Mononuclear cell (primary cell): ENCODE data around the gene SH2B3. TPM values are rescaled to one million over a fixed set of nuclear protein-coding genes. Genes with fewer than 3 reads are reported as not detected.
"Not testable (repeated sequence)": the region's sequence is repeated elsewhere in the genome, so short reads cannot be mapped to it uniquely, and the experiment has no call there.

Experiments used
- H3K27me3 ChIP-seq: 2 replicates; pipeline ENCODE4 v1.6.0; 2011; ENCODE audit warnings: low read length, control low read depth; ENCODE audit not compliant: insufficient read depth
- H3K4me1 ChIP-seq: 2 replicates; pipeline ENCODE4 v1.5.1; 2011; ENCODE audit warnings: mild to moderate bottlenecking, low read length, control low read depth; ENCODE audit not compliant: insufficient read depth
- H3K4me3 ChIP-seq: 2 replicates; pipeline ENCODE4 v1.5.1; 2011; ENCODE audit warnings: mild to moderate bottlenecking, low read length, moderate library complexity
- H3K9me3 ChIP-seq: 2 replicates; pipeline ENCODE4 v1.5.1; 2011; ENCODE audit warnings: low read depth, mild to moderate bottlenecking, control low read depth, low read length
- total RNA-seq: library from RNA; depleted of rRNA; stranded (reverse); fragments of >200 nt; gene quantifications from one replicate; pipeline ENCODE4 v1.2.3, GENCODE V29; 2012

SH2B3 gene
- total RNA-seq, 1 donor, result 137 TPM

GRCh38 chr12:111462210-111462769 lies 56.6 kb downstream of the SH2B3 start:
- Histone ChIP-seq H3K9me3 (no peaks in the 10 kb centered on the region), H3K4me1 (peaks cover 13% of the 10 kb centered on the region), H3K4me3 (no peak overlapping the region), H3K27me3 (no peaks in the 10 kb centered on the region)

GRCh38 chr12:111467092-111467856 lies 61.6 kb downstream of the SH2B3 start:
- Histone ChIP-seq H3K4me1 (peaks cover 8% of the 10 kb centered on the region), H3K27me3 (no peaks in the 10 kb centered on the region), H3K4me3 (no peak overlapping the region), H3K9me3 (no peaks in the 10 kb centered on the region)

- H3K9me3 ChIP-seq, result no peaks in the 10 kb centered on the region
- H3K4me1 ChIP-seq, result peaks cover 8% of the 10 kb centered on the region
- no peaks in the 10 kb centered on the region for H3K27me3 ChIP-seq
- no peak overlapping the region for H3K4me3 ChIP-seq
Measured at GRCh38 chr12:111467857-111468241, 62.1 kb downstream of the SH2B3 start.

- H3K27me3 ChIP-seq, result no peaks in the 10 kb centered on the region
- H3K9me3 ChIP-seq, result no peaks in the 10 kb centered on the region
- no peaks in the 10 kb centered on the region for H3K4me1 ChIP-seq
- no peak overlapping the region for H3K4me3 ChIP-seq
Measured at GRCh38 chr12:111469401-111469800, 63.7 kb downstream of the SH2B3 start.

GRCh38 chr12:111471236-111471635 lies 65.5 kb downstream of the SH2B3 start:
- Histone ChIP-seq H3K4me1 (no peaks in the 10 kb centered on the region), H3K9me3 (no peaks in the 10 kb centered on the region), H3K27me3 (no peaks in the 10 kb centered on the region), H3K4me3 (no peak overlapping the region)

- Histone ChIP-seq H3K4me3 (no peak overlapping the region), H3K4me1 (no peaks in the 10 kb centered on the region), H3K9me3 (no peaks in the 10 kb centered on the region), H3K27me3 (no peaks in the 10 kb centered on the region)
Measured at GRCh38 chr12:111482462-111482861, 76.7 kb downstream of the SH2B3 start.

GRCh38 chr12:111488271-111488670 lies 82.5 kb downstream of the SH2B3 start:
- H3K9me3 ChIP-seq, result no peaks in the 10 kb centered on the region
- H3K27me3 ChIP-seq, result no peaks in the 10 kb centered on the region
- H3K4me1 ChIP-seq, result no peaks in the 10 kb centered on the region
- no peak overlapping the region for H3K4me3 ChIP-seq

- H3K4me1 ChIP-seq, result no peaks in the 10 kb centered on the region
Measured at GRCh38 chr12:111488798-111489197, 83.1 kb downstream of the SH2B3 start.

GRCh38 chr12:111492979-111493378 lies 87.3 kb downstream of the SH2B3 start:
- H3K4me3 ChIP-seq, H3K27me3 ChIP-seq, H3K9me3 ChIP-seq, H3K4me1 ChIP-seq: not testable (repeated sequence)

More at GRCh38 chr12:111488798-111489197, 83.1 kb downstream of the SH2B3 start:
- H3K4me3 ChIP-seq, result no peak overlapping the region
- no peaks in the 10 kb centered on the region for H3K9me3 ChIP-seq
- no peaks in the 10 kb centered on the region for H3K27me3 ChIP-seq

- no peaks in the 10 kb centered on the region for H3K27me3 ChIP-seq
- no peak overlapping the region for H3K4me3 ChIP-seq
- no peaks in the 10 kb centered on the region for H3K9me3 ChIP-seq
- no peaks in the 10 kb centered on the region for H3K4me1 ChIP-seq
Measured at GRCh38 chr12:111494676-111495075, 89.0 kb downstream of the SH2B3 start.

Other genes with a start within 250 kb of the SH2B3 start
- gene PHETA1, start 36.8 kb upstream of the SH2B3 start, total RNA-seq, result 2.7 TPM
- gene ATXN2, start 193.4 kb downstream of the SH2B3 start, total RNA-seq, result 10.0 TPM